Measurements from ENCODE around the gene GPC6.

DNA sequence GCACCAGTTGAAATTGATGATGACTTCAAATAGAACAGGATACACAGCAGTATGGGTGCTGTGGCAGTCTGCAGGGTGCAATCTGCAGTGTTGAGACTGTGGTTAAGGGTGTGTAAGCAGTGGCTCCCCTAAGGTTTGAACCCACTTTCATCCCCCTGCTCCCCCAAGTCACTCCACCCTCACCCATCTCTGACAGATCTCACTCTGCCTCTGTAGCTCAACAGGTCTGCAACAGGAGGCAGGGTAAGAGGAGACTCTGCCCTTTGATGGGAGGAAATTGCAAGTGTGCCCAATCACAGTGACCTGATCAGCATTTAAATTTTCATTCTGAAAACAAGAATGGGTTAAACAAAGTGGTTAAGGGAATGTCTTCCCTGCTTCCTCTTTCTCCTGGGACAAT is 1160.4 kb downstream of the GPC6 start:
- TF ChIP-seq POLR2AphosphoS5 (IDR thresholded peaks at IDR 0.05), result no peak
- no peak for TF ChIP-seq EP300 (IDR thresholded peaks at IDR 0.05)
- TF ChIP-seq, protein P1, sequence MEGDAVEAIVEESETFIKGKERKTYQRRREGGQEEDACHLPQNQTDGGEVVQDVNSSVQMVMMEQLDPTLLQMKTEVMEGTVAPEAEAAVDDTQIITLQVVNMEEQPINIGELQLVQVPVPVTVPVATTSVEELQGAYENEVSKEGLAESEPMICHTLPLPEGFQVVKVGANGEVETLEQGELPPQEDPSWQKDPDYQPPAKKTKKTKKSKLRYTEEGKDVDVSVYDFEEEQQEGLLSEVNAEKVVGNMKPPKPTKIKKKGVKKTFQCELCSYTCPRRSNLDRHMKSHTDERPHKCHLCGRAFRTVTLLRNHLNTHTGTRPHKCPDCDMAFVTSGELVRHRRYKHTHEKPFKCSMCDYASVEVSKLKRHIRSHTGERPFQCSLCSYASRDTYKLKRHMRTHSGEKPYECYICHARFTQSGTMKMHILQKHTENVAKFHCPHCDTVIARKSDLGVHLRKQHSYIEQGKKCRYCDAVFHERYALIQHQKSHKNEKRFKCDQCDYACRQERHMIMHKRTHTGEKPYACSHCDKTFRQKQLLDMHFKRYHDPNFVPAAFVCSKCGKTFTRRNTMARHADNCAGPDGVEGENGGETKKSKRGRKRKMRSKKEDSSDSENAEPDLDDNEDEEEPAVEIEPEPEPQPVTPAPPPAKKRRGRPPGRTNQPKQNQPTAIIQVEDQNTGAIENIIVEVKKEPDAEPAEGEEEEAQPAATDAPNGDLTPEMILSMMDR (IDR thresholded peaks at IDR 0.05), result no peak
